IPS DF 4.7 (cell line): ENCODE results near the gene TAF15.

Experiments used
- DNase-seq: peaks from one replicate; pipeline ENCODE4 v3.0.0-alpha.2; 2013; ENCODE audit warnings: low spot score; ENCODE audit errors: extremely low read depth

TAF15 gene

DNA sequence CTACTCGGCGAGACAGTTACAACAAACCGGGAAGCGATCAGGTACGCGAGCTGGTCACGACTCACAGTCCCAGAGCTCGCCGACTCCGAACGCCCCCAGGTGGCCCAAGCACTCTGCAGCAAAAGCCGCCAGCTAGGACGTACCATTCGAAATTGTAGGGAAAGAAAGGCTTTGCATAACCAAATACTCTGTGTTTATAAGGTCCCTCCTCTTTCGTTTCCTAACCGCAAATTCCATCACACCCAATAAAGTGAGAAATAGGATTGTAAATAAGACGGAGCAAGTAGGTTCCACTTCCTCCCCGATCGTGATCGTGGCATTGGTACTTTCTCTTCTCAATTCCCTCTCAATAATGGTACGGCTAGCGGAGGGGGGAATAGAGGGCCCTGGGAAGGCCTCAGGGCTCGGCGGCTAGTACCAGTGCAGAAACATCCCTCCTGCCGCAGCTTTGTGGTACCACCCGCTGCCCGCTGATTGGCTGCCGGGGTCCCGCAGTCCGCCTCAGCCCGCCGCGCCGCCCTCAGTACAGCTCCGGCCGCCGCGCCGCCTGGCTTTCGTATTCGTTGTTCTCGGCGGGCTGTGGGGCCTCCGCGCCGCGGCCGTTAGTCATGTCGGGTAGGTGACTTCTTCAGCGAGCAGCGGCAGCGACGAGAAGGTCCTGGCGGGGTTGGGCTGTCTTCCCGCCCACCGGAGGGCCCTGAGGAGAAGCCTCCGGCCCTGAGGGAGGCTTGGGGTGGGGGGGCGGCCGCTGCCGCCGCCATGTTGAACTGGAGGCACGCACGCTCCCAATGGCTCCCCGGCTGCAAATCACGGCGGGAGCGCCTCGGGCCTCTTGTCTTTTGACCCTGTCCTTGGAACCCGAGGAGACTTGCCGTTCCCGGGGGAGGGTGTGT, at the start of gene TAF15:
TSS of gene TAF15 (plus strand) at position 523 of the 893 bp plus-strand sequence. CDS start at position 609, 86 bp downstream.
- DNase-seq: peak; percentile 82

DNA sequence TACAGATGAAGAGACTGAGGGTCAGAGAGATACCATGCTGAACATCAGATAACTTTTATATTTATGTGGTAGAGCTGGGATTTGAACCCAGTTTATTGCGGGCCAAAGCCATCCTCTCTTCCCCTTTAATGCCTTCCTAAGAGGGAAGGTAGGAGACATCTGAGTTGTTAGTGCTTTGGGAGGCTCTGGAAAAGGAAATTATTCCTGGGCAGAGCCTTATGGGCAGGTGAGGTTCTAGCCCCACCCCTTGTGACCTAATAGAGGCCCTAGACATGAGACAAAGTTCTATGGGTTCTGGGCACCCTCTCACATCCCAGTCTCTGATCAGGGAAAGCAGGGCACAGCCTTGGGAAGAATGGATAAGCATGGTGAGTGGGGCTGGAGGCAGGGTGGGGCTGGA, 48.7 kb upstream of the TAF15 start, which contains the start of gene C17orf50:
TSS of gene C17orf50 (plus strand) at position 301 of the 400 bp plus-strand sequence. CDS start at position 356, 55 bp downstream.
- DNase-seq: no peak

DNA sequence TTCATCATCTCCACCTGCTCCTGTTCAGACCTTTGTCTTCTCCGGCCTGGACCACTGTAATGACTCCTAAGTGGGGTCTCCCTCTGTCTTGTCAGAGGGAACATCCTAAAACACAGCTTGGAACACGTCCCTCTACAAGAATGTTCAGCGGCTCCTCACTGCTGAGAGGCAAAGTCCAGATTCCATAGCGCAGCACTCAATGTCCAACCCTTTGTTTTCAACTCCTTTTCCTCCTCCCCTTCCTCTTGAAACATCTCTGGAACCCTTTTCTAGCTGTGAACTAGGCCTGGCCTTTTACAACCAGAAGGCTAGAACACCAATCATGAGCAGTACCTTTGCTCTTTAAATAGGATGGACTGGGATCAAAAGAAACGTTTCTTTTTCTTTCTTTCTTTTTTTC, 47.7 kb upstream of the TAF15 start:
- DNase-seq: no peak

DNA sequence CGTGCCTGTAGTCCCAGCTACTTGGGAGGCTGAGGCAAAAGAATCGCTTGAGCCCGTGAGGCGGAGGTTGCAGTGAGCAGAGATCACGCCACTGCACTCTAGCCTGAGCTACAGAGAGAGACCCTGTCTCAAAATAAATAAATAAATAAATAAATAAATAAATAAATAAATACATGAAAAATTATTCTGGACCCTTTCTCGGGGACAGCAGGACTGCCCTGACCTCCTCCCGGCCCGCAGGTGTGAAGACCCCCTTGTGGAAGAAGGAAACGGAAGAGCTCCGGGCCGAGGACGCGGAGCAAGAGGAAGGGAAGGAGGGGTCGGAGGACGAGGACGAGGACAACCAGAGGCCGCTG, 45.5 kb upstream of the TAF15 start:
- no peak for DNase-seq

DNA sequence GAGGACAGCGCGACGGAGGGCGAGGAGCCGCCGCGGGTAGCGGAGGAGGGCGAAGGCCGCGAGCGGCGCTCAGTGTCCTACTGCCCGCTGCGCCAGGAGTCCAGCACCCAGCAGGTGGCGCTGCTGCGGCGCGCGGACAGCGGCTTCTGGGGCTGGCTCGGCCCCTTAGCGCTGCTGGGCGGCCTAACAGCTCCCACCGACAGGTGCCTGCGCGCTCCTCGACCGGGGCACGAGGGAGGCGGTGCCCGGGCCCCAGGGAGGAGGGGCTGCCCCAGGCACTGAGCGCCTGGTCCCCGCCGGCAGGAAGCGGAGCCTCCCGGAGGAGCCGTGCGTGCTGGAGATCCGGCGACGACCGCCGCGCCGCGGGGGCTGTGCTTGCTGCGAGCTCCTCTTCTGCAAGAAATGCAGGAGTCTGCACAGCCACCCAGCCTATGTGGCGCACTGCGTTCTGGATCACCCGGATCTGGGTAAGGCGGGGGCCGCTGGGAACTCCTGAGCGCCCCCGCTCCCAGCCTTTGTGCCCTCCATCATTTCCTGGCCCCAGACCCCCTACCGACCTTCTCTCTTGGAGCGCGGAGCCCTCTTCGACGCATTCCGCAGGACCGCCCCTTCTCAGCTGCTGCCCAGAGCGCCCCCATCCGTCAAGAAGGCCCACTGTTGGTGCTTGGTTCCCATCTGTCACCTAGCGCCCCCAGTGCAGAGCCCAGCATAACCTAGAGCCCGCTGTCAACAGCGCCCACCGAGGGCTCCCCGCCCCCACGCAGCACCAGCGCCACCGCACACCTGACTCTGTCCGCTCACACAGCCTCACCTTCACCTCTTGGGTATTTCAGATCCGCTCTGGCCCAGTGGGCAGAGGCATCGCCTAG, 44.9 kb upstream of the TAF15 start:
- no peak for DNase-seq

DNA sequence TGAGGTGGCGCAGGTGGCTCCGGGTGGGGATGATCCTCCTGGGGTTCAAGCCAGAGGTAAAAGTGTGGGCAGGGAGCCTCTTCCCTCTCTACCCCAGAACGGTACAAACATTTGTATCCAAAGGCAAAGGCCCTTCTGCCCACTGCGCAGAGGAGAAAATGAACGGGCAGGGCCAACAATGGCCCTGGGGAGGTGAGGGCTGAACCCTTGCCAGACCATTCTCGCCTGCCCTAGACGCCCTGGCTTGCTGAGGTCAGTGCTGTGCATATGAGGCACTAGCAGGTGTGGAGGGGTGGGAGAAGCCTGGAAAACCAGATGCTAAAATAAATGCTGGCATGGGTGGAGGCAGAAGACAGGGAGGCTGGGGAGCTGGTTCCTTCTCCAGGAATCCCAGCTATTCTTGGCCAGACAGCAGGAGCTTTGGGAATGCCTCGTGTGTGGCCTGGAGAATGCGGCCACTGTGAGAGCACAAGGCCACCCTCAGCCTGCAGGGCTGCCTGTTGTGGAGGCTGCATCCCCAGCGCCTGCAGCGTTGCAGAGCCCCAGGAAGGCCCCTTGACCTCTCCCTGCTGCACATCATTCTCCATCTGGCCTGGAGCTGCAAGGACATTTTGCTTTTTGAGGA, 44.1 kb upstream of the TAF15 start:
- no peak for DNase-seq

DNA sequence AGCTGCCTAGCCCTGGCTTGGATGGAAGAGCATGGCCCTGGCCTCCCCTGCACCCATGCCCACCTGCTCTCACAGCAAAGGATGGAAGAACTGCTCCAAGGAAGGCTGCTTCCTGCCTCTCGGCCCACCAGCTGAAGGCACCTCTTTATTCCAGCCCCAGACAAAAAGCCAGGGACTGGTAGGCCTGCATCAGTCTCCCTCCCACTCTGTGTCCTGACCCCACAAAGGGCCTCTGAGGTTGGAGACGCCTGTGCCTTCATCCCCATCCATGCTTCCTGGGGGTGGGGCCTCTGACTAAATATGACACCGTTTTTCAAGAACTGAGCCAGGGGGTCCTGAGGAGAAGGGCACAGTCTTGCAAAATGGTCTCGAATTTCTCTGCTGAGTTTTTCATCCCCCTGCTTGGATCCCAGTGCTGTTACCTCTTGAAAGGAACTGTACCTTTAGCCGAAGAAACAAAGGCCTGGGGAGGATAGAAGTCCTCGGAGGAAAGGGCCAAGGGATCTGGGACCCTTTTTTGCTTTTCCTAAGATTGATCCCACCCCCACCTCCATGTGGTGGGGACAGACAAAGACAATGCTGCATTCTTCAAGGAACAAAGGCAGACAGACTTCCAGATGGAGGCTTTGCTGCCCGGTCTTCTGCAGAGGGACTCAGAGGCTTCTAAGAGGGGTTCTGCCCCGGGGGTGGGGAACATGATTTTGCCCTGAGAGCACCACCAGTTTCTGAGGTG, 43.4 kb upstream of the TAF15 start:
- no peak for DNase-seq

DNA sequence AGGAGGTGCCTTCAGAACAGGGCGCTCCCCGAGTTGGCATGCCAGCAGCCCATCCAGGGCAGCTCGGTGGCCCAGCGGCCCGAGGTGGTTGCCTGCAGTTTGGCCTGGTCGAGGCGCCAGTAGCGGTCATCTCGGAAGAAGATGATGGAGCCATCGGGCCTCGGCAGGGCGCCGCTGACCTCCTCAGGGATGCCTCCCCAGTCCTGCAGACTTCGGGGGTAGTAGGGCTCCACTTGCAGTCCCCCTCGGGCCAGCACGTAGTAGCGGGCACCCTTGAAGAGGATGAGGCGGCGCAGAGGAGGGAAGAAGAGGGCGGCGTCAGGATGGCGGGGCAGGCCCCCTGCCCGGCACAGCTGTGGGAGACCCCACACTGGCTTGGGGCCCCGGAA, 42.8 kb upstream of the TAF15 start:
- DNase-seq: no peak

DNA sequence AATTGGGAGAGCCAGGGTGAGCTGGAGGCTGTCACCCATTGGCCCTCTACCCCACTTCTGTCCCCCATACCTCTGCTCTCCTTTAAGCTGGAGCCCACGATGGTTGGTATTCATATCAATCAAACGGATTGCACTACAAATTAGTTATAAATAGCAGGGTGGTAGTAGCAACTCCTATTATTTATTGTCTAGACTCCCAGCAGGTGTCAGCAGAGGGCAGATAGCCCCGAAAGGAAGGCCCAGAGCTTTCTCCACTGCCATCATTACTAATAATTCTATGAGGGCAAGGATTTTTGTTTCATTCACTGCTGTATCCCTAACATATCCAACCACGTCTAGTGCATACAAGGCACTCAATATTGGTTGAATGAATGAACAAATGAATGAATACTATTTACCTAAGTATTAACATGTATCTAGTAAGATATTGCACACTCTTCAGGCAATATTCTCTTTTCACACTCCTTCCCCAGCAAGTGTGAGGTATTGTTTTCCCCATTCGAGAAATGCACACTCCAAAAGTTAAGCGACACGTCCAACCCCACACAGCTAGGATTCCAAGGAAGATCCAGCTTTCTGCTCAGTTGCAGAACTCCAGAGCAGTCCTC, 42.3 kb upstream of the TAF15 start:
- DNase-seq: no peak

DNA sequence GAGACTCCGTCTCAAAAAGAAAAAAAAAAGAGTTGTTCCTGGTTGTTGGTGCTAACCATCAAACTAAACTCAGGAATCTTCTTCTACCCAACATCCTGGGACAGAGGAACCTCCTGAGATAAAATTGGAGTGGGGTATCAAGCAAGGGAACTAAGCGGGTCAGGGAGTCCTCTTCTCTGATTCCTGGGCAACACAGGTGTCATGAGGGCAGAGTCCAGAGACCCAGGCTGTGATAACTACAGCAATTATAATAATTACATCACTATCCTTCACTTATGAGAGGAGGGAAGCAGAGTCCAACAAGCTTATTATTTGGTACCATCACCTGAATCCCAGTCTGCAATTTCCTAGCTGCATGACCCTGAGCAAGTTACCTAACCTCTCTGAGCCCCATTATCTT, 40.5 kb upstream of the TAF15 start:
- no peak for DNase-seq

DNA sequence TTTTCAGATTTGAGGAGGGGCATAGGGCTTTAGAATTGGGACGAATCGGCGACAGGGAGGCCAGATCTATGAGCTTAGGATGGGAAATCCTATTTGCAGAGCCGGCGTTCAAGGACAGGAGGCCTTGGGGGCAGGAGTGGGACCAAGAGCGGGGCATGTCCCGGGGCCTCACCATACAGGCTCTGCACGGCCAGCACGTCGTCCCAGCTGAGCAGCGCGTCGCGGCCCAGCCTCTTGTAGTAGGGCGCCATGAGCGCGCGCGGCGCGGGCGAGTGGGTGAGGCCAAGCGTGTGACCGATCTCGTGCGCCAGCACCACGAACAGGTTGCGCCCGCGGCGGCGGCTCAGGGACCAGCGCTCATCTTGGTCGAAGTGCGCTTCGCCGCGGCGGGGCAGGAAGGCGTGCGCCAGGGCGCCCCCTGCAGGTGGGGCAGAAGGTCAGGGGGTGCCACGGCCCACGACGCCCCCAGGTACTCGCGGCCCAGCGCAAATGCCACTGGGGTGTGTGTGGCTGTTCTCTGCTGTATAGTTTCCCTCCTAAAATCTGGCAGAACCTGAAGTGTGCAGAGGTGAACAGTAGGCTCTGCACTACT, 39.3 kb upstream of the TAF15 start:
- no peak for DNase-seq

DNA sequence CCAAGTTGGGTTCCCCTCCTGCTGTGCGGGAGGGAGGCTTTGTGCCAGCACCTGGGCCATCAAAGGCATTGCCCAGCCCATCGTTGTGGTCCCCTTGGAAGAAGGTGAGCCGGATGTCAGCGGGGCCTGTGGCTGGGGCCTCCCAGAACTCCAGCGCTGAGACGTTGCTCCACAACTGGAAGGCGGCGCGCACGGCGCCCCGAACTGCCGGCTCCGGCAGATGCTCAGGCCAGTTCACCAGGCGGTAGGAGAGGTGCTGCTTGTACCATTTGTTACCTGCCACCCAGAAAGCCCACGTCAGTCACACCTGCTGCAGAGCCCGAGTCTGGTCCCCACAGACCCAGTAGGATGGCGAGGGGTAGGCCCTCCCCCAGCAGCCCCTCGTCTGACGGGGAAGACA, 36.2 kb upstream of the TAF15 start:
- no peak for DNase-seq

DNA sequence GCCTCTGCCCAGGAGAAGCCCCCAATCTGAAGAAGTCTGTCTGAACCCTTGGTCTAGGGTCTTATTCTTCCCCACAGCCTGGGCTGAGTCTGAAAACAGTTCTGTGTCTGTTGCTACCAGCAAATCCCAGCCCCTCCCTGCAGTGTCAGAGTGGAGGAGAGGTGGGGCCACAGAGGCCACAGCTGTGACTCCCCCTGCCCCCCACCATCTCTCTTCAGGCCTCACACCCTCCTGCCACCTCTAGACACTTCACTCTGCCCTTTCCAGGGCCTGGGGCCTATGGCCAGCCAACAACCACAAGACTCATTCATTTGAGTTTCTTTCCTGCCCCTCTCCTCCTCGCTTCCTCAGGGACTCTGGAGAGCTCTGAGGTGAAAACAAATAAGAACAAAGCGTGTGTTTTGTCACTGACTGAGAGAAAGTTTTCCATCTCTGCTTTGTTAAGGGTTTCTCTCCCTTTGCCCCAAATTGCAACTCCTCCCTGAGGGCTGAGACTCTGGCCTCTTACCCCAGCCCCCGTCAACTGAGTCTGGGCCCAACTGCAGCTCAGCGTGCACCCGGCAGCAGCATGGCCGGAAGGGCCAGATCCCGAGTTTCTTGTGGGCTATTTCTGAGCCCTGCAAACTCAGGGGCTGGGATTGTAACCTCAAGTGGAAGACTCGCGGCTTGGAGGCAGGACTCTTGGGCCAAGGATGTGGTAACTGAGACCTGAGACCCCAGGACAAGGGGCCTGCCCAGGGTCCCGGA, 35.4 kb upstream of the TAF15 start:
- DNase-seq: no peak

DNA sequence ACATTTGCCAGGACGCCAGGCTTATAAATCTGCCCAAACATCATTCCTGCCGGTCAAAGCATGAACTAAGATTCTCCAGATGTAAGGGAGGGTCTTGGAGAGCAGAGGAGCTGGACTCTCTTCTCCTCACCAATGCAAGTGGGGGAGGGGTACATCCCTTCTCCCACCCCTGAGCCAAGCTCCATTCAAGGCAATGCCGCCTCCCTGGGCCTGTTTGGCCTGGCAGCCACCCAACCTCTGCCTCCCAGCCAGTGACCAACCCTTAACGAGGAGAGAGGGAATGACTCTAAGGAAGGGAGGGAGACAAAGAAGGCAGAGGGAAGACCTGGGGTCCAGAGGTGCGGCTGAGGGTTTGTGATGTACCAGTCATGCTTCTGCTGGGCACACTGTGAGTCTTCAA, 34.8 kb upstream of the TAF15 start:
- DNase-seq: no peak

DNA sequence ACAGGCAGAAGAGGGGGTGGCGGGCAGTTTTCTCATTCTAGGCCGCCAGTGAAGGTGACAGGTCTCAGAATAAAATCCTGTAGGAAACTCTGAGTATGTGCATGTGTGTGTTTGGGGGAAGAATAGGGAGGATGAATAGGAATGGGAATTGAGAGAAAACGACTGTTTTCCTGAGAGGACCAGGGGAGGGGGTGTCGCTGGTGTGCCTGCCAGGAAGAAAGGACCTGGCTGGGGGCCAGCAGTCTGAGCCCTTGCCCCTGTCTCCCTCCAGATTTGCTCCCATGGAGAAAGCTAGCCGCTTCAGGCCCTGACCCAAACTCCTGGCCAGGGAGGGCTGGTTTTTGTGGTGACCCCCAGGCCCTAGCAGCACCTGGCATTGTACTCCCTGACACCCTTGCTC, 34.2 kb upstream of the TAF15 start:
- DNase-seq: no peak

DNA sequence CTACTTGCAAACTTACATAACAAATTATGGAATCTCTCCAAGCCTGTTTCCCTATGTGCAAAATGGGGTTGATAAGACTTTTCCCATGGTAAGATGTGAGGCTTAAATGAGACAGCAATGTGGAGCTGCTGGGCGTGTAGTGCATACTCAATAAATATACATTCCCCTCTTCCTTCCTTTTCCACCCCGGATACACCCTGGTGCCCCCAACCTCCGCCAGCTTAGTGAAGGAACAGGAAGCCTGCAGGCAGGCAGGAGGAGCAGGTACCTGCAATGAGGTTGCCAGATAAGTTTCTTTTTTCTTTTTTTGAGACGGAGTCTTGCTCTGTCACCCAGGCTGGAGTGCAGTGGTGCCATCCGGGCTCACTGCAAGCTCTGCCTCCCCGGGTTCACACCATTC, 33.7 kb upstream of the TAF15 start:
- DNase-seq: no peak

DNA sequence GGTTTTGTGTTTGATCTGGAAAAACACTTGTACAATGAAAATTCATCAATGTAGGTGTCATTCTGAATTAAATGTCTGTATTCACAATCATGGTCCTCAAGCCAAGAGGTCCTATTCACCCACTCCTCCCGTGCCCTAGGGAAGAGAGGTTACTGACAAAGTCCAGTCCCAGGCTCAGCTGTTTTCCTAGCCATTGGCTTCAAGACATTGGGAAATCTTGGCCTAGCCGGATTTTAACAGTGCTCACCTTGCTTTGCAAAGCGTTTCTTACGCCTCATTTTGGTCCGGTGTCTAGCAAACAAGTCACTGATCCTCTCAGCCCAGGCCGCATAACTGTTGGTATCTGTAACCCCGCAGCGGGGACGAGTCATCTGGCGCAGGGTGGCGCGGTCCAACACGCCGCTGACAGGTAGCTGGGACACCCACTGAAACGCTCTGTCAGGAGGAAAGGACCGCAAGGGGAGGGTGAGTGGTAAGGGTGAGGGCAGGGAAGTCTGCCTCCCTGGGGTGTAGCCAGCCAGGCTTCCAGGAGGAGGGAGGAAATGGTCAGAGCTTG, 30.6 kb upstream of the TAF15 start:
- DNase-seq: no peak

DNA sequence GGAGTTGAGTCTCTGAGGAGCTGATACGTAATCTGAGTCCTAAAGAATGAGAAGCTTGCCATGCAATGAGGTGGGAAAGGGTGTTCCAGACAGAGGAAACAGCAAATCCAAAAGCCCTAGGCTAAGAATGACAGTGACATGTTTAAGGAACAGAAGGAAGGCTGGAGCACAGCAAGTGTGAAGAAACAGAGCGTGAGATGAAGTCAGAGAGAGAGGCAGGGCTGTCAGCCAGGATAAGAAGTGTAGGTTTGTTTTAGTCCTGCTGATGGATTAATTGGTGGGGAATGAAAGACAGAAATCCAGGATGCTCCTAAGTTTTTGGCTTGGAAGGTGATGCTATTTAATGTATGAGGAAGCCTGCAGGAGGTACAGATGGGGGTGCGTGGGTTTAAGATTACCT, 28.3 kb upstream of the TAF15 start:
- DNase-seq: no peak

DNA sequence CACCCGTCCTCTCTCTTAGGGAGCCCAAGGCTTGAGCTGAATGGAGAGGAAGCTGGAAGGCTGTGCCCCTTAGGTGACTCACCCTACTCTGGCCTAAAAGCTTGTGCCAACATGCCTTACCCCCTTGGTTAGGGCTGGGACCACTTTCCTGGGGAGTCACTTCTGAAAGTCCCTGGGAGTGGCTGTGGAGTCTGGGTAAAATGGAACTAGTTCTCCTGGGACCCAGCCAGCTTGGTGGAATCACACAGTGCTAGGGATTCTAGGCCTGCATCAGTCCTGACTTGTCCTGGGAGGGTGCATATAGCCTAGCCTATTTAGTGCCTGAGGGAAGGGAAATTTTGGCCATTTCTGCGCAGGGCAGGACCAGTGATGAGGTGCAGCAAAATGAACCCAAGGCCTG, 24.4 kb upstream of the TAF15 start:
- DNase-seq: no peak
